LNCaP clone FGC (cell line): ENCODE measurements around the gene RBM27.
"Not testable (repeated sequence)": the region's sequence is repeated elsewhere in the genome, so short reads cannot be mapped to it uniquely, and the experiment has no call there.

Experiments used
- DNase-seq: peaks from one replicate; pipeline ENCODE4 v3.0.0-alpha.2; 2011; ENCODE audit warnings: low read depth
- H3K4me3 ChIP-seq: 2 replicates; pipeline ENCODE4 v1.5.1; 2011; ENCODE audit warnings: mild to moderate bottlenecking, low read depth, low read length, control low read depth
- CTCF ChIP-seq: IDR thresholded peaks from 2 replicates; pipeline ENCODE4 v1.5.1; 2012; ENCODE audit warnings: mild to moderate bottlenecking; ENCODE audit not compliant: control insufficient read depth, insufficient read depth; ENCODE audit errors: extremely low read depth

The RBM27 gene

GRCh38 chr5:146203011-146203871, at the start of gene RBM27:
RBM27 (plus strand) TSS chr5:146203605; CDS start chr5:146203766, 161 bp downstream.
- TF ChIP-seq CTCF, result no peak

GRCh38 chr5:146158255-146158654, 45.1 kb upstream of the RBM27 start:
- TF ChIP-seq CTCF, result no peak
- no peak overlapping the region for H3K4me3 ChIP-seq
- DNase-seq, result no peak

More at GRCh38 chr5:146203011-146203871, at the start of gene RBM27:
- DNase-seq, result peak; percentile 97
- peak within 1 kb of the TSS; percentile 67 for H3K4me3 ChIP-seq

GRCh38 chr5:146164382-146164781, 39.0 kb upstream of the RBM27 start:
- TF ChIP-seq CTCF, result no peak

GRCh38 chr5:146165460-146165859, 37.9 kb upstream of the RBM27 start:
- no peak for DNase-seq
- no peak overlapping the region for H3K4me3 ChIP-seq

More at GRCh38 chr5:146164382-146164781, 39.0 kb upstream of the RBM27 start:
- DNase-seq, result no peak
- H3K4me3 ChIP-seq, result no peak overlapping the region

GRCh38 chr5:146165903-146166302, 37.5 kb upstream of the RBM27 start:
- no peak overlapping the region for H3K4me3 ChIP-seq
- TF ChIP-seq CTCF, result no peak
- DNase-seq, result no peak

More at GRCh38 chr5:146165460-146165859, 37.9 kb upstream of the RBM27 start:
- TF ChIP-seq CTCF, result no peak

GRCh38 chr5:146169076-146169475, 34.3 kb upstream of the RBM27 start:
- no peak overlapping the region for H3K4me3 ChIP-seq
- TF ChIP-seq CTCF, result no peak
- no peak for DNase-seq

- not testable (repeated sequence) for H3K4me3 ChIP-seq, DNase-seq
Measured at GRCh38 chr5:146173049-146173448, 30.4 kb upstream of the RBM27 start.
